ENCODE data around the gene CTDP1. TPM values are rescaled to one million over a fixed set of nuclear protein-coding genes. Genes with fewer than 3 reads are reported as not detected.

Gene CTDP1
- total and polyA plus RNA-seq, 4 donors: 7.0 to 19.8 (median 16.7) TPM

GRCh38 chr18:79684283-79684631, 4.7 kb downstream of the CTDP1 start:
- Histone ChIP-seq H3K27ac (ENCODE audit: low read depth in 1 of 2, low read length in 2 of 2) (no peak overlapping the region), H3K36me3 (ENCODE audit: control insufficient read depth in 1 of 2, insufficient read depth in 2 of 2, low read length in 1 of 2) (no peaks in the 10 kb centered on the region), H3K9me3 (ENCODE audit: control insufficient read depth, low read length) (no peaks in the 10 kb centered on the region), H3K27me3 (ENCODE audit: control insufficient read depth in 1 of 2, insufficient read depth in 2 of 2, low read length in 1 of 2) (no peaks in the 10 kb centered on the region), H3K4me3 (ENCODE audit: low read length in 2 of 2) (no peak overlapping the region), H3K4me1 (ENCODE audit: control insufficient read depth in 1 of 2, insufficient read depth in 2 of 2, low read length in 2 of 2) (no peaks in the 10 kb centered on the region)
- DNase-seq (no peak), ATAC-seq (ENCODE audit: low FRiP score) (no peak)
- intact Hi-C loops (cut with DNase I): no loop called here
- WGBS, 2 donors: 80 to 89% methylated on average over 10 of the region's 10 CpGs

- DNase-seq (no peak), ATAC-seq (ENCODE audit: low FRiP score) (peak; percentile 70)
- Histone ChIP-seq H3K27ac (ENCODE audit: low read depth in 1 of 2, low read length in 2 of 2) (no peak overlapping the region), H3K9me3 (ENCODE audit: control insufficient read depth, low read length) (no peaks in the 10 kb centered on the region), H3K27me3 (ENCODE audit: control insufficient read depth in 1 of 2, insufficient read depth in 2 of 2, low read length in 1 of 2) (no peaks in the 10 kb centered on the region), H3K4me1 (ENCODE audit: control insufficient read depth in 1 of 2, insufficient read depth in 2 of 2, low read length in 2 of 2) (no peaks in the 10 kb centered on the region), H3K4me3 (ENCODE audit: low read length in 2 of 2) (no peak overlapping the region), H3K36me3 (ENCODE audit: control insufficient read depth in 1 of 2, insufficient read depth in 2 of 2, low read length in 1 of 2) (no peaks in the 10 kb centered on the region)
- 73 to 80% methylated on average over 13 of the region's 13 CpGs for WGBS, 2 donors
- intact Hi-C loops (cut with DNase I): no loop called here
Observed at GRCh38 chr18:79684787-79685186, 5.2 kb downstream of the CTDP1 start.

- DNase-seq (no peak), ATAC-seq (ENCODE audit: low FRiP score) (no peak)
- H3K4me3 ChIP-seq (ENCODE audit: low read length in 2 of 2): no peak overlapping the region
- H3K27me3 ChIP-seq (ENCODE audit: control insufficient read depth in 1 of 2, insufficient read depth in 2 of 2, low read length in 1 of 2): no peaks in the 10 kb centered on the region
- H3K4me1 ChIP-seq (ENCODE audit: control insufficient read depth in 1 of 2, insufficient read depth in 2 of 2, low read length in 2 of 2): no peaks in the 10 kb centered on the region
- intact Hi-C loops (cut with DNase I): no loop called here
- H3K36me3 ChIP-seq (ENCODE audit: control insufficient read depth in 1 of 2, insufficient read depth in 2 of 2, low read length in 1 of 2): no peaks in the 10 kb centered on the region
- no peaks in the 10 kb centered on the region for H3K9me3 ChIP-seq (ENCODE audit: control insufficient read depth, low read length)
- 68 to 70% methylated on average over 8 of the region's 8 CpGs for WGBS, 2 donors
- no peak overlapping the region for H3K27ac ChIP-seq (ENCODE audit: low read depth in 1 of 2, low read length in 2 of 2)
Observed at GRCh38 chr18:79685281-79685680, 5.7 kb downstream of the CTDP1 start.

GRCh38 chr18:79685971-79686370, 6.4 kb downstream of the CTDP1 start:
- ATAC-seq (ENCODE audit: low FRiP score) (no peak), DNase-seq (no peak)
- Histone ChIP-seq H3K4me1 (ENCODE audit: control insufficient read depth in 1 of 2, insufficient read depth in 2 of 2, low read length in 2 of 2) (no peaks in the 10 kb centered on the region), H3K27ac (ENCODE audit: low read depth in 1 of 2, low read length in 2 of 2) (no peak overlapping the region), H3K4me3 (ENCODE audit: low read length in 2 of 2) (no peak overlapping the region), H3K27me3 (ENCODE audit: control insufficient read depth in 1 of 2, insufficient read depth in 2 of 2, low read length in 1 of 2) (no peaks in the 10 kb centered on the region), H3K9me3 (ENCODE audit: control insufficient read depth, low read length) (no peaks in the 10 kb centered on the region), H3K36me3 (ENCODE audit: control insufficient read depth in 1 of 2, insufficient read depth in 2 of 2, low read length in 1 of 2) (no peaks in the 10 kb centered on the region)
- WGBS, 2 donors: 82 to 83% methylated on average over 7 of the region's 7 CpGs
- intact Hi-C loops (cut with DNase I): no loop called here

- intact Hi-C loops (cut with DNase I): no loop called here
- Histone ChIP-seq H3K27ac (ENCODE audit: low read depth in 1 of 2, low read length in 2 of 2) (no peak overlapping the region), H3K36me3 (ENCODE audit: control insufficient read depth in 1 of 2, insufficient read depth in 2 of 2, low read length in 1 of 2) (no peaks in the 10 kb centered on the region), H3K4me1 (ENCODE audit: control insufficient read depth in 1 of 2, insufficient read depth in 2 of 2, low read length in 2 of 2) (no peaks in the 10 kb centered on the region), H3K4me3 (ENCODE audit: low read length in 2 of 2) (no peak overlapping the region), H3K9me3 (ENCODE audit: control insufficient read depth, low read length) (no peaks in the 10 kb centered on the region), H3K27me3 (ENCODE audit: control insufficient read depth in 1 of 2, insufficient read depth in 2 of 2, low read length in 1 of 2) (no peaks in the 10 kb centered on the region)
- ATAC-seq (ENCODE audit: low FRiP score): no peak
- 80 to 83% methylated on average over 12 of the region's 12 CpGs for WGBS, 2 donors
- no peak for DNase-seq
Observed at GRCh38 chr18:79687806-79688205, 8.2 kb downstream of the CTDP1 start.

GRCh38 chr18:79690071-79690470, 10.5 kb downstream of the CTDP1 start:
- Histone ChIP-seq H3K27me3 (ENCODE audit: control insufficient read depth in 1 of 2, insufficient read depth in 2 of 2, low read length in 1 of 2) (no peaks in the 10 kb centered on the region), H3K4me1 (ENCODE audit: control insufficient read depth in 1 of 2, insufficient read depth in 2 of 2, low read length in 2 of 2) (no peaks in the 10 kb centered on the region), H3K9me3 (ENCODE audit: control insufficient read depth, low read length) (no peaks in the 10 kb centered on the region), H3K27ac (ENCODE audit: low read depth in 1 of 2, low read length in 2 of 2) (no peak overlapping the region), H3K36me3 (ENCODE audit: control insufficient read depth in 1 of 2, insufficient read depth in 2 of 2, low read length in 1 of 2) (no peaks in the 10 kb centered on the region), H3K4me3 (ENCODE audit: low read length in 2 of 2) (no peak overlapping the region)
- DNase-seq (peak in 1 of 2 donors; percentile 4), ATAC-seq (ENCODE audit: low FRiP score) (no peak)
- whole genome bisulfite sequencing, 2 donors: 88% methylated on average over 6 of the region's 6 CpGs
- intact Hi-C loops (cut with DNase I): no loop called here

- no peak overlapping the region for H3K4me3 ChIP-seq (ENCODE audit: low read length in 2 of 2)
- peaks cover 0 to 2% of the 10 kb centered on the region in 2 donors for H3K36me3 ChIP-seq (ENCODE audit: control insufficient read depth in 1 of 2, insufficient read depth in 2 of 2, low read length in 1 of 2)
- intact Hi-C loops (cut with DNase I): no loop called here
- H3K4me1 ChIP-seq (ENCODE audit: control insufficient read depth in 1 of 2, insufficient read depth in 2 of 2, low read length in 2 of 2): no peaks in the 10 kb centered on the region
- WGBS, 2 donors: 84 to 87% methylated on average over 33 of the region's 33 CpGs
- DNase-seq: peak in 1 of 2 donors; percentile 29
- no peaks in the 10 kb centered on the region for H3K9me3 ChIP-seq (ENCODE audit: control insufficient read depth, low read length)
- no peak overlapping the region for H3K27ac ChIP-seq (ENCODE audit: low read depth in 1 of 2, low read length in 2 of 2)
- H3K27me3 ChIP-seq (ENCODE audit: control insufficient read depth in 1 of 2, insufficient read depth in 2 of 2, low read length in 1 of 2): no peaks in the 10 kb centered on the region
- no peak for ATAC-seq (ENCODE audit: low FRiP score)
Observed at GRCh38 chr18:79690586-79691482, 11.2 kb downstream of the CTDP1 start.

- peaks cover 0 to 4% of the 10 kb centered on the region in 2 donors for H3K36me3 ChIP-seq (ENCODE audit: control insufficient read depth in 1 of 2, insufficient read depth in 2 of 2, low read length in 1 of 2)
- no peak overlapping the region for H3K4me3 ChIP-seq (ENCODE audit: low read length in 2 of 2)
- no peaks in the 10 kb centered on the region for H3K9me3 ChIP-seq (ENCODE audit: control insufficient read depth, low read length)
- H3K27me3 ChIP-seq (ENCODE audit: control insufficient read depth in 1 of 2, insufficient read depth in 2 of 2, low read length in 1 of 2): no peaks in the 10 kb centered on the region
- intact Hi-C loops (cut with DNase I): no loop called here
- no peaks in the 10 kb centered on the region for H3K4me1 ChIP-seq (ENCODE audit: control insufficient read depth in 1 of 2, insufficient read depth in 2 of 2, low read length in 2 of 2)
- 86 to 88% methylated on average over 13 to 14 of the region's 14 CpGs for WGBS, 2 donors
- peak in 1 of 2 donors; percentile 23 for DNase-seq
- ATAC-seq (ENCODE audit: low FRiP score): no peak
- H3K27ac ChIP-seq (ENCODE audit: low read depth in 1 of 2, low read length in 2 of 2): no peak overlapping the region
Observed at GRCh38 chr18:79692056-79692455, 12.5 kb downstream of the CTDP1 start.

GRCh38 chr18:79692886-79693285, 13.3 kb downstream of the CTDP1 start:
- Histone ChIP-seq H3K9me3 (ENCODE audit: control insufficient read depth, low read length) (no peaks in the 10 kb centered on the region), H3K36me3 (ENCODE audit: control insufficient read depth in 1 of 2, insufficient read depth in 2 of 2, low read length in 1 of 2) (peaks cover 0 to 6% of the 10 kb centered on the region in 2 donors), H3K4me3 (ENCODE audit: low read length in 2 of 2) (no peak overlapping the region), H3K4me1 (ENCODE audit: control insufficient read depth in 1 of 2, insufficient read depth in 2 of 2, low read length in 2 of 2) (no peaks in the 10 kb centered on the region), H3K27ac (ENCODE audit: low read depth in 1 of 2, low read length in 2 of 2) (no peak overlapping the region), H3K27me3 (ENCODE audit: control insufficient read depth in 1 of 2, insufficient read depth in 2 of 2, low read length in 1 of 2) (no peaks in the 10 kb centered on the region)
- DNase-seq (peak; percentile 25 to 57), ATAC-seq (ENCODE audit: low FRiP score) (no peak)
- intact Hi-C loops (cut with DNase I): no loop called here
- 91 to 92% methylated on average over 12 of the region's 12 CpGs for WGBS, 2 donors
